ENCODE measurements around the gene HDAC4.

HDAC4 gene

GRCh38 chr2:239036819-239037558 lies 363.8 kb downstream of the HDAC4 start:
- no peak overlapping the region for H3K4me3 ChIP-seq (ENCODE audit: insufficient read depth, low read depth, low read length, poor library complexity, severe bottlenecking)
- H3K9me3 ChIP-seq (ENCODE audit: control insufficient read depth, low read length): no peaks in the 10 kb centered on the region
- H3K36me3 ChIP-seq (ENCODE audit: control insufficient read depth, insufficient read depth, low read length): no peaks in the 10 kb centered on the region
- DNase-seq: no peak
- H3K27me3 ChIP-seq (replicated peaks; ENCODE audit: control insufficient read depth, insufficient read depth, low read length, poor library complexity, severe bottlenecking): peaks cover 2% of the 10 kb centered on the region
- H3K4me1 ChIP-seq (ENCODE audit: control insufficient read depth, insufficient read depth, low read length, poor library complexity, severe bottlenecking): no peaks in the 10 kb centered on the region
- no peak overlapping the region for H3K27ac ChIP-seq (ENCODE audit: insufficient read depth, low read length, poor library complexity, severe bottlenecking)

GRCh38 chr2:239035997-239036731 lies 364.7 kb downstream of the HDAC4 start:
- H3K4me1 ChIP-seq (ENCODE audit: control insufficient read depth, insufficient read depth, low read length, poor library complexity, severe bottlenecking): no peaks in the 10 kb centered on the region
- no peak for DNase-seq
- H3K27ac ChIP-seq (ENCODE audit: insufficient read depth, low read length, poor library complexity, severe bottlenecking): no peak overlapping the region
- no peak overlapping the region for H3K4me3 ChIP-seq (ENCODE audit: insufficient read depth, low read depth, low read length, poor library complexity, severe bottlenecking)
- no peaks in the 10 kb centered on the region for H3K9me3 ChIP-seq (ENCODE audit: control insufficient read depth, low read length)
- peaks cover 2% of the 10 kb centered on the region for H3K27me3 ChIP-seq (replicated peaks; ENCODE audit: control insufficient read depth, insufficient read depth, low read length, poor library complexity, severe bottlenecking)
- H3K36me3 ChIP-seq (ENCODE audit: control insufficient read depth, insufficient read depth, low read length): no peaks in the 10 kb centered on the region

- Histone ChIP-seq H3K27me3 (replicated peaks; ENCODE audit: control insufficient read depth, insufficient read depth, low read length, poor library complexity, severe bottlenecking) (peaks cover 2% of the 10 kb centered on the region), H3K27ac (ENCODE audit: insufficient read depth, low read length, poor library complexity, severe bottlenecking) (no peak overlapping the region), H3K36me3 (ENCODE audit: control insufficient read depth, insufficient read depth, low read length) (no peaks in the 10 kb centered on the region), H3K9me3 (ENCODE audit: control insufficient read depth, low read length) (no peaks in the 10 kb centered on the region), H3K4me1 (ENCODE audit: control insufficient read depth, insufficient read depth, low read length, poor library complexity, severe bottlenecking) (no peaks in the 10 kb centered on the region), H3K4me3 (ENCODE audit: insufficient read depth, low read depth, low read length, poor library complexity, severe bottlenecking) (no peak overlapping the region)
- peak; percentile 16 to 49 (median 32) for DNase-seq
These were observed 365.4 kb downstream of the HDAC4 start for GRCh38 chr2:239035361-239035814.

- Histone ChIP-seq H3K27me3 (replicated peaks; ENCODE audit: control insufficient read depth, insufficient read depth, low read length, poor library complexity, severe bottlenecking) (peaks cover 2% of the 10 kb centered on the region), H3K4me3 (ENCODE audit: insufficient read depth, low read depth, low read length, poor library complexity, severe bottlenecking) (no peak overlapping the region), H3K9me3 (ENCODE audit: control insufficient read depth, low read length) (no peaks in the 10 kb centered on the region), H3K27ac (ENCODE audit: insufficient read depth, low read length, poor library complexity, severe bottlenecking) (no peak overlapping the region), H3K36me3 (ENCODE audit: control insufficient read depth, insufficient read depth, low read length) (no peaks in the 10 kb centered on the region), H3K4me1 (ENCODE audit: control insufficient read depth, insufficient read depth, low read length, poor library complexity, severe bottlenecking) (no peaks in the 10 kb centered on the region)
- no peak for DNase-seq
These were observed 366.1 kb downstream of the HDAC4 start for GRCh38 chr2:239034561-239035341.

GRCh38 chr2:239033801-239034560 lies 366.8 kb downstream of the HDAC4 start:
- no peak overlapping the region for H3K27ac ChIP-seq (ENCODE audit: insufficient read depth, low read length, poor library complexity, severe bottlenecking)
- no peaks in the 10 kb centered on the region for H3K4me1 ChIP-seq (ENCODE audit: control insufficient read depth, insufficient read depth, low read length, poor library complexity, severe bottlenecking)
- no peaks in the 10 kb centered on the region for H3K36me3 ChIP-seq (ENCODE audit: control insufficient read depth, insufficient read depth, low read length)
- H3K27me3 ChIP-seq (replicated peaks; ENCODE audit: control insufficient read depth, insufficient read depth, low read length, poor library complexity, severe bottlenecking): peaks cover 2% of the 10 kb centered on the region
- no peaks in the 10 kb centered on the region for H3K9me3 ChIP-seq (ENCODE audit: control insufficient read depth, low read length)
- no peak for DNase-seq
- H3K4me3 ChIP-seq (ENCODE audit: insufficient read depth, low read depth, low read length, poor library complexity, severe bottlenecking): no peak overlapping the region

- Histone ChIP-seq H3K27me3 (replicated peaks; ENCODE audit: control insufficient read depth, insufficient read depth, low read length, poor library complexity, severe bottlenecking) (peaks cover 6% of the 10 kb centered on the region), H3K36me3 (ENCODE audit: control insufficient read depth, insufficient read depth, low read length) (no peaks in the 10 kb centered on the region), H3K9me3 (ENCODE audit: control insufficient read depth, low read length) (no peaks in the 10 kb centered on the region), H3K27ac (ENCODE audit: insufficient read depth, low read length, poor library complexity, severe bottlenecking) (no peak overlapping the region), H3K4me1 (ENCODE audit: control insufficient read depth, insufficient read depth, low read length, poor library complexity, severe bottlenecking) (no peaks in the 10 kb centered on the region), H3K4me3 (ENCODE audit: insufficient read depth, low read depth, low read length, poor library complexity, severe bottlenecking) (no peak overlapping the region)
- DNase-seq: no peak
These were observed 370.9 kb downstream of the HDAC4 start for GRCh38 chr2:239029958-239030357.

- Histone ChIP-seq H3K9me3 (ENCODE audit: control insufficient read depth, low read length) (no peaks in the 10 kb centered on the region), H3K4me3 (ENCODE audit: insufficient read depth, low read depth, low read length, poor library complexity, severe bottlenecking) (no peak overlapping the region), H3K27ac (ENCODE audit: insufficient read depth, low read length, poor library complexity, severe bottlenecking) (no peak overlapping the region), H3K36me3 (ENCODE audit: control insufficient read depth, insufficient read depth, low read length) (no peaks in the 10 kb centered on the region), H3K27me3 (replicated peaks; ENCODE audit: control insufficient read depth, insufficient read depth, low read length, poor library complexity, severe bottlenecking) (peaks cover 3% of the 10 kb centered on the region), H3K4me1 (ENCODE audit: control insufficient read depth, insufficient read depth, low read length, poor library complexity, severe bottlenecking) (no peaks in the 10 kb centered on the region)
- no peak for DNase-seq
These were observed 372.6 kb downstream of the HDAC4 start for GRCh38 chr2:239028253-239028619.

GRCh38 chr2:239027391-239028252 lies 373.2 kb downstream of the HDAC4 start:
- no peak overlapping the region for H3K4me3 ChIP-seq (ENCODE audit: insufficient read depth, low read depth, low read length, poor library complexity, severe bottlenecking)
- H3K9me3 ChIP-seq (ENCODE audit: control insufficient read depth, low read length): no peaks in the 10 kb centered on the region
- H3K27me3 ChIP-seq (replicated peaks; ENCODE audit: control insufficient read depth, insufficient read depth, low read length, poor library complexity, severe bottlenecking): peaks cover 3% of the 10 kb centered on the region
- DNase-seq: no peak
- H3K4me1 ChIP-seq (ENCODE audit: control insufficient read depth, insufficient read depth, low read length, poor library complexity, severe bottlenecking): no peaks in the 10 kb centered on the region
- no peak overlapping the region for H3K27ac ChIP-seq (ENCODE audit: insufficient read depth, low read length, poor library complexity, severe bottlenecking)
- H3K36me3 ChIP-seq (ENCODE audit: control insufficient read depth, insufficient read depth, low read length): no peaks in the 10 kb centered on the region
